IMR-90 (cell line): ENCODE measurements around the gene ERVH48-1. TPM values are rescaled to one million over a fixed set of nuclear protein-coding genes. Genes with fewer than 3 reads are reported as not detected.
"Not testable (repeated sequence)": the region's sequence is repeated elsewhere in the genome, so short reads cannot be mapped to it uniquely, and the experiment has no call there.

Experiments
- ATAC-seq: fragments of 200-7000 bp; cut with Tn5 transposase; 2 replicates; pipeline ENCODE4 v1.9.1; 2020; ENCODE audit warnings: low read depth, mild to moderate bottlenecking, moderate library complexity
- BruUV-seq: library from RNA; stranded (reverse); fragments of 400-500 nt; replicated peaks from 2 replicates; lab custom pipeline; 2021; lab: Mats Ljungman, UMichigan
- CTCF ChIA-PET: fragments of 300-600 bp; formaldehyde crosslinking; extraction: SDS; loops from one replicate; lab custom pipeline; 2021; ENCODE audit warnings: antibody characterized with exemption; lab: Yijun Ruan, JAX
- POLR2A ChIA-PET: fragments of 300-600 bp; sonication (Branson Sonifier 250); formaldehyde crosslinking; loops from one replicate; lab custom pipeline; 2022; ENCODE audit warnings: antibody characterized with exemption; ENCODE audit not compliant: unreplicated experiment; lab: Charles Lee
- DNase-seq: peaks from one replicate; pipeline ENCODE4 v3.0.0; 2013
- H2AFZ ChIP-seq: replicated peaks from 2 replicates; pipeline ENCODE3; 2013; ENCODE audit warnings: low read length, mild to moderate bottlenecking; ENCODE audit not compliant: poor library complexity
- H2AK5ac ChIP-seq: 2 replicates; pipeline ENCODE4 v1.6.1; 2013; ENCODE audit warnings: low read depth, low read length, inconsistent platforms
- H2AK9ac ChIP-seq: replicated peaks from 2 replicates; pipeline ENCODE3; 2013; ENCODE audit warnings: mild to moderate bottlenecking, low read depth, low read length, moderate library complexity; ENCODE audit not compliant: poor library complexity
- H2BK120ac ChIP-seq: 2 replicates; pipeline ENCODE4 v1.6.1; 2013; ENCODE audit warnings: low read depth, low read length, inconsistent platforms
- H2BK15ac ChIP-seq: 3 replicates; pipeline ENCODE4 v1.6.1; 2013; ENCODE audit warnings: low read depth, low read length, inconsistent platforms
- H2BK20ac ChIP-seq: 2 replicates; pipeline ENCODE4 v1.6.1; 2013; ENCODE audit warnings: low read depth, mild to moderate bottlenecking, inconsistent platforms, low read length, moderate library complexity
- H2BK5ac ChIP-seq: 2 replicates; pipeline ENCODE4 v1.6.1; 2013; ENCODE audit warnings: mild to moderate bottlenecking, low read depth, low read length, inconsistent platforms; ENCODE audit not compliant: poor library complexity, severe bottlenecking
- H3K14ac ChIP-seq: replicated peaks from 2 replicates; pipeline ENCODE4 v1.6.1; 2013; ENCODE audit warnings: low read depth, low read length, inconsistent platforms
- H3K18ac ChIP-seq: 2 replicates; pipeline ENCODE4 v1.6.1; 2013; ENCODE audit warnings: low read depth, low read length, control low read depth
- H3K23ac ChIP-seq: 2 replicates; pipeline ENCODE4 v1.6.1; 2013; ENCODE audit warnings: low read depth, low read length, inconsistent platforms
- H3K27ac ChIP-seq: 2 replicates; pipeline ENCODE4 v1.5.1; 2013; ENCODE audit warnings: mild to moderate bottlenecking, control low read depth, low read length; ENCODE audit not compliant: insufficient read depth
- H3K27me3 ChIP-seq: 2 replicates; pipeline ENCODE4 v1.6.1; 2013; ENCODE audit warnings: low read length; ENCODE audit not compliant: control insufficient read depth, insufficient read depth
- H3K36me3 ChIP-seq: 2 replicates; pipeline ENCODE4 v1.6.1; 2013; ENCODE audit warnings: low read length, mixed read lengths; ENCODE audit not compliant: control insufficient read depth, insufficient read depth
- H3K4ac ChIP-seq: 2 replicates; pipeline ENCODE4 v1.6.1; 2013; ENCODE audit warnings: low read depth, low read length, inconsistent platforms
- H3K4me1 ChIP-seq: 2 replicates; pipeline ENCODE4 v1.6.1; 2013; ENCODE audit warnings: low read length, mixed read lengths; ENCODE audit not compliant: control insufficient read depth, insufficient read depth
- H3K4me2 ChIP-seq: 2 replicates; pipeline ENCODE4 v1.6.1; 2013; ENCODE audit warnings: low read depth, mild to moderate bottlenecking, control low read depth, low read length, moderate library complexity
- H3K4me3 ChIP-seq: 2 replicates; pipeline ENCODE4 v1.5.1; 2013; ENCODE audit warnings: low read depth, mild to moderate bottlenecking, control low read depth, low read length, moderate library complexity; ENCODE audit not compliant: insufficient read depth
- H3K56ac ChIP-seq: 2 replicates; pipeline ENCODE4 v1.6.1; 2013; ENCODE audit warnings: low read length, inconsistent platforms; ENCODE audit not compliant: insufficient read depth; ENCODE audit errors: extremely low read depth
- H3K79me1 ChIP-seq, 2 experiments: 2 replicates each; pipeline ENCODE4 v1.6.1; 2013; ENCODE audit warnings: low read length in 2 of 2, inconsistent platforms in 1 of 2, low read depth in 1 of 2
- H3K9ac ChIP-seq: 2 replicates; pipeline ENCODE4 v1.6.1; 2013; ENCODE audit warnings: low read depth, low read length, control low read depth
- H3K9me1 ChIP-seq: 2 replicates; pipeline ENCODE4 v1.6.1; 2013; ENCODE audit warnings: low read length, inconsistent platforms; ENCODE audit not compliant: insufficient read depth
- H3K9me3 ChIP-seq: 2 replicates; pipeline ENCODE4 v1.6.1; 2013; ENCODE audit warnings: low read length; ENCODE audit not compliant: control insufficient read depth, insufficient read depth
- H4K20me1 ChIP-seq: 2 replicates; pipeline ENCODE4 v1.6.1; 2013; ENCODE audit warnings: low read length, inconsistent platforms; ENCODE audit not compliant: insufficient read depth
- H4K5ac ChIP-seq: 2 replicates; pipeline ENCODE4 v1.6.1; 2013; ENCODE audit warnings: mild to moderate bottlenecking, low read depth, low read length, control low read depth
- H4K8ac ChIP-seq, 2 experiments: 2 replicates each; pipeline ENCODE4 v1.6.1; 2013; ENCODE audit warnings: low read depth in 2 of 2, low read length in 2 of 2, control low read depth in 1 of 2, inconsistent platforms in 1 of 2
- H4K91ac ChIP-seq: 2 replicates; pipeline ENCODE4 v1.6.1; 2013; ENCODE audit warnings: low read depth, low read length, inconsistent platforms; ENCODE audit not compliant: insufficient read depth
- FOS ChIP-seq: fragments of 150-350 bp; IDR thresholded peaks from 2 replicates; pipeline ENCODE4 v1.6.1; 2016; ENCODE audit warnings: low read depth, low read length
- RAD21 ChIP-seq: IDR thresholded peaks from 2 replicates; pipeline ENCODE4 v1.6.1; 2012; ENCODE audit warnings: low read length, improper control_type of control experiment
- WGBS, 2 experiments: methylation state at CpG; one replicate each; pipeline versions ENCODE4 v1.1.5 to v1.1.7; 2013; ENCODE audit warnings: missing lambda C conversion rate in 2 of 2; ENCODE audit not compliant: insufficient read length in 1 of 2; ENCODE audit errors: extremely low coverage in 2 of 2; 5-methylcytosine and 5-hydroxymethylcytosine counted together
- dilution Hi-C: fragments of 300-500 bp; cut with HindIII; formaldehyde crosslinking; loops from one replicate; pipeline ENCODE4 v1.14.3; 2018; ENCODE audit warnings: low sequenced_read_pairs; ENCODE audit not compliant: unreplicated experiment
- in situ Hi-C: fragments of 300-500 bp; cut with MboI; formaldehyde crosslinking; loops from 3 replicates; pipeline ENCODE4 v1.14.3; 2019; ENCODE audit warnings: low sequenced_read_pairs, inconsistent platforms, mixed read lengths
- intact Hi-C: fragments of 100-400 bp; cut with micrococcal nuclease; formaldehyde crosslinking; loops from 2 replicates; pipeline ENCODE4 v1.10.0; 2022
- polyA plus RNA-seq, 3 experiments: library from polyadenylated mRNA; depleted of rRNA; stranded (reverse); fragments of >200 nt; gene quantifications; 2 replicates each; pipeline ENCODE4 v1.2.3, GENCODE V29; 2012; ENCODE audit warnings: low replicate concordance in 1 of 3
- total RNA-seq: library from RNA; depleted of rRNA; stranded (reverse); fragments of >200 nt; gene quantifications from 2 replicates; pipeline ENCODE4 v1.2.3, GENCODE V29; 2012

ERVH48-1 gene
- total and polyA plus RNA-seq, 2 of the 4 experiments (the other 2 are of a cell fraction): under 0.01 TPM; not detected in 1

- Histone ChIP-seq H3K4me3 (no peak overlapping the region), H2AK9ac (no peak overlapping the region), H2BK5ac (no peak overlapping the region), H3K4me1 (peaks cover 3% of the 10 kb centered on the region), H2AK5ac (no peak overlapping the region), H2BK15ac (no peak overlapping the region), H4K8ac (no peak overlapping the region), H4K20me1 (no peaks in the 10 kb centered on the region), H3K9ac (no peak overlapping the region), H3K9me1 (peaks cover 6% of the 10 kb centered on the region), H2BK20ac (no peak overlapping the region), H3K27ac (no peak overlapping the region), H3K79me1 (peaks cover 0 to 6% of the 10 kb centered on the region in 2 experiments; a peak in 2 of 4 replicates), H3K4me2 (no peak overlapping the region), H3K4ac (no peak overlapping the region), H3K9me3 (no peaks in the 10 kb centered on the region), H3K23ac (no peak overlapping the region), H3K56ac (no peak overlapping the region), H4K5ac (no peak overlapping the region), H3K14ac (no peak overlapping the region; the same call in 1 of the 2 replicates), H3K18ac (no peak overlapping the region), H3K27me3 (no peaks in the 10 kb centered on the region), H4K91ac (no peak overlapping the region; the same call in 1 of the 2 replicates), H2BK120ac (no peak overlapping the region), H3K36me3 (no peaks in the 10 kb centered on the region), H2AFZ (peak overlapping the region; percentile 58)
- ChIA-PET POLR2A (no interaction called here), CTCF (no interaction called here)
- no peak for TF ChIP-seq RAD21
- TF ChIP-seq FOS: no peak
- in situ Hi-C loops (no loop called here), dilution Hi-C loops (no loop called here), intact Hi-C loops (no loop called here)
- ATAC-seq (no peak), DNase-seq (no peak)
- BruUV-seq: no TSS peak
- WGBS, 2 experiments: 27% methylated on average over 3 of the region's 6 CpGs; no CpG with 5 or more reads in 1 of the 2 experiments
Measured at GRCh38 chr21:42969193-42969600, 43.8 kb upstream of the ERVH48-1 start.

- BruUV-seq, H3K27ac ChIP-seq, H3K4me2 ChIP-seq, H3K79me1 ChIP-seq, intact Hi-C loops, H3K4me1 ChIP-seq, H2BK5ac ChIP-seq, DNase-seq, H4K91ac ChIP-seq, H3K56ac ChIP-seq, H4K5ac ChIP-seq, POLR2A ChIA-PET, ATAC-seq, H2AK9ac ChIP-seq, H3K4ac ChIP-seq, H3K36me3 ChIP-seq, H3K9me1 ChIP-seq, H2AFZ ChIP-seq, H2BK120ac ChIP-seq, H4K20me1 ChIP-seq, H2BK15ac ChIP-seq, H3K9ac ChIP-seq, dilution Hi-C loops, H3K18ac ChIP-seq, H3K4me3 ChIP-seq, H3K27me3 ChIP-seq, in situ Hi-C loops, H3K9me3 ChIP-seq, H2AK5ac ChIP-seq, H4K8ac ChIP-seq, H2BK20ac ChIP-seq, CTCF ChIA-PET, H3K14ac ChIP-seq, H3K23ac ChIP-seq: not testable (repeated sequence)
- 96% methylated on average over 7 of the region's 9 CpGs; no CpG with 5 or more reads in 1 of the 2 experiments for WGBS, 2 experiments
Measured at GRCh38 chr21:42967616-42968015, 42.2 kb upstream of the ERVH48-1 start.
